HUES6 (cell line): ENCODE results near the gene TSEN2.

ENCODE experiments used
- H3K27ac ChIP-seq: 2 replicates; pipeline ENCODE4 v1.7.0; 2013; ENCODE audit warnings: low read depth, mild to moderate bottlenecking, low read length, inconsistent platforms
- H3K27me3 ChIP-seq: 2 replicates; pipeline ENCODE4 v1.6.1; 2013; ENCODE audit warnings: low read length; ENCODE audit not compliant: control insufficient read depth, insufficient read depth
- H3K36me3 ChIP-seq: 2 replicates; pipeline ENCODE4 v1.6.1; 2013; ENCODE audit warnings: low read length; ENCODE audit not compliant: control insufficient read depth, insufficient read depth
- H3K4me1 ChIP-seq: 2 replicates; pipeline ENCODE4 v1.6.1; 2013; ENCODE audit warnings: low read length; ENCODE audit not compliant: control insufficient read depth, insufficient read depth
- H3K4me3 ChIP-seq: 2 replicates; pipeline ENCODE4 v1.5.1; 2013; ENCODE audit warnings: low read depth, low read length
- H3K9ac ChIP-seq: one replicate; pipeline ENCODE4 v1.6.1; 2013; ENCODE audit warnings: mild to moderate bottlenecking, low read length
- H3K9me3 ChIP-seq: 2 replicates; pipeline ENCODE4 v1.6.1; 2013; ENCODE audit warnings: low read depth, low read length; ENCODE audit not compliant: control insufficient read depth, insufficient read depth

Gene TSEN2

DNA sequence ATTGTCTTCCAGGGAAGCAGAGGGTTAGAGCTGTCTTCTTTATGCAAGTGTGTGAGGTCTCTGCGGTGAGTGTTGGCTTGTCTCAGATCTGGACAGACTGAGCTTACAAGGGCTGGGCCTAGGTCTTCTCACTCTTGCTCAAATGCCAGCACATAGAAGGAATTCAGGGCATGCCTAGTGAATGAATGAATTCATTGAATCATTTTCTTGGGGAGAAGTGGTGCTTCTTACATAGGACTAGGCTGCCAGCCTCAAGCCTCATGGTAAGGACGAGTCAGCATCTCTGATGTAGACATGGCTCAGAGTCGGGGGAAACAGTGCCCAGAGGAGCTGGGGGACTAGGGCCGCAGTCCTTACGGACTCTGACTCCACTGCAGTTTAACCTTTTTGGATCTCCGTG, 89.9 kb downstream of the TSEN2 start:
- Histone ChIP-seq H3K4me1 (no peaks in the 10 kb centered on the region), H3K27me3 (no peaks in the 10 kb centered on the region), H3K9ac (no peak overlapping the region), H3K4me3 (no peak overlapping the region), H3K36me3 (peaks cover 93% of the 10 kb centered on the region), H3K9me3 (no peaks in the 10 kb centered on the region), H3K27ac (no peak overlapping the region)

DNA sequence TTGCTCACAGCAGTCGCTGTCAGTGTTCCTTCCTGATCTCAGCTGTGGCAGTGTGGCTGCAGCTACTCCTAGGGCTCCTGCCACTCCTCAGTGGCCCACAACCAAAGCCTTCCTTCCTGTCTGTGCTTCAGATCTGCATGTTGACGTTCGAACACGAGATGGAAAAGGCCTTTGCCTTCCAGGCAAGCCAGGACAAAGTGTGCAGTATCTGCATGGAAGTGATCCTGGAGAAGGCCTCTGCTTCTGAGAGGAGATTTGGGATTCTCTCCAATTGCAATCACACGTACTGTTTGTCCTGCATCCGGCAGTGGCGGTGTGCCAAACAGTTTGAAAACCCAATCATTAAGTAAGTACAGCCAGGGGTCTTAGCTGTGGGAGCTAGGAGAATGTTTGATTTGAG, 90.4 kb downstream of the TSEN2 start:
- no peak overlapping the region for H3K27ac ChIP-seq
- H3K9me3 ChIP-seq = no peaks in the 10 kb centered on the region
- no peak overlapping the region for H3K4me3 ChIP-seq
- H3K36me3 ChIP-seq = peaks cover 95% of the 10 kb centered on the region
- no peaks in the 10 kb centered on the region for H3K27me3 ChIP-seq
- no peaks in the 10 kb centered on the region for H3K4me1 ChIP-seq
- no peak overlapping the region for H3K9ac ChIP-seq

DNA sequence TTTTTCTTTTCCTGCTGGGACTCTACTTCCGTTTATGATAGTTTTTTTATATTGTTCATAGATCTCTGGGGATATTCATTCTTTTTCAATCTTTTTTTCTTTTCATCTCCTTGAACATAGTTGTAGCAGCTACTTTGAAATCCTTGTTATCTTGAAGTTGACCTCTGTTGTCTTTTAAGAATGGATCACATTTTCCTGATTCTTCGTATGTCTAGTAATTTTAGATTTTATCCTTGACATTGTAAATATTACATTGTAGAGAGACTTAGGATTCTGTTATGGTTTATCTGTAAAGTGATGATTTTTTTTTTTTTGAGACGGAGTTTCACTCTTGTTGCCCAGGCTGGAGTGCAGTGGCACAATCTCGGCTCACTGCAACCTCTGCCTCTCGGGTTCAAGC, 93.1 kb downstream of the TSEN2 start:
- Histone ChIP-seq H3K27ac (no peak overlapping the region), H3K4me3 (no peak overlapping the region), H3K9ac (no peak overlapping the region), H3K36me3 (peaks cover 93% of the 10 kb centered on the region), H3K4me1 (no peaks in the 10 kb centered on the region), H3K27me3 (no peaks in the 10 kb centered on the region), H3K9me3 (no peaks in the 10 kb centered on the region)

DNA sequence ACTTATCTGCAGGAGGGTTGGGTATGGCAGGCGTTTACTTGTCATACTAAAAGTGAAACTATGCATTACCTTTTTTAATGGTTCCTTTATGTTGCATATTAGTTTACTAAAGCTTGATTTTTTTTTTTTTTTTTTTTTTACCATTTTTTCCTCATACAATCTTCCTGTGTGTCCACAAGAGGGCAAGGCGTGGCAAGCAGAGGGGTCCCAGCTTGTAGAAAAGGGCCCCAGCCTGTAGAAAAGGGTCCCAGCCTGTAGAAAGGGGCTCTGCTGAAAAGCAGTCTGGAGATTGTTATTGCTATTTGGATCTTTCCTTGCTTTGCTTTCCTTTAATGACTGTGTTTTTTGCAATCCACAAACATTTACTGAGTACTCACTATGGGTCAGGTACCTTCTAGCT, 94.5 kb downstream of the TSEN2 start:
- H3K9me3 ChIP-seq = no peaks in the 10 kb centered on the region
- H3K27me3 ChIP-seq = no peaks in the 10 kb centered on the region
- peaks cover 94% of the 10 kb centered on the region for H3K36me3 ChIP-seq
- no peak overlapping the region for H3K27ac ChIP-seq
- H3K4me1 ChIP-seq = no peaks in the 10 kb centered on the region
- H3K4me3 ChIP-seq = no peak overlapping the region
- H3K9ac ChIP-seq = no peak overlapping the region

DNA sequence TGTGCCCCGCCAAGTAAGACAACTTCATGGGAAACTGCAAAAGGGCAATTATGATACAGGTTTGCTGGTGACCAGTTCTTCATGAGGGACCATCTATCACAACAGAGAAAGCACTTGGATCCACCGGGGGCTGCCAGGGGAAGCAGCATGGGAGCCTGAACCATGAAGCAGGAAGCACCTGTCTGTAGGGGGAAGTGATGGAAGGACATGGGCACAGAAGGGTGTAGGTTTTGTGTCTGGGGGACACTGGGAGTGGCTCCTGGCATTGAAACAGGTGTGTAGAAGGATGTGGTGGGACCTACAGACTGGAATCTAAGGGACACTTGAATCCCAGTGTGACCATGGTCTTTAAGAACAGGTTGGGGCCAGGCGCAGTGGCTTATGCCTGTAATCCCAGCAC, 95.2 kb downstream of the TSEN2 start:
- Histone ChIP-seq H3K36me3 (peaks cover 94% of the 10 kb centered on the region), H3K4me3 (no peak overlapping the region), H3K9me3 (no peaks in the 10 kb centered on the region), H3K27me3 (no peaks in the 10 kb centered on the region), H3K4me1 (no peaks in the 10 kb centered on the region), H3K27ac (no peak overlapping the region), H3K9ac (no peak overlapping the region)

DNA sequence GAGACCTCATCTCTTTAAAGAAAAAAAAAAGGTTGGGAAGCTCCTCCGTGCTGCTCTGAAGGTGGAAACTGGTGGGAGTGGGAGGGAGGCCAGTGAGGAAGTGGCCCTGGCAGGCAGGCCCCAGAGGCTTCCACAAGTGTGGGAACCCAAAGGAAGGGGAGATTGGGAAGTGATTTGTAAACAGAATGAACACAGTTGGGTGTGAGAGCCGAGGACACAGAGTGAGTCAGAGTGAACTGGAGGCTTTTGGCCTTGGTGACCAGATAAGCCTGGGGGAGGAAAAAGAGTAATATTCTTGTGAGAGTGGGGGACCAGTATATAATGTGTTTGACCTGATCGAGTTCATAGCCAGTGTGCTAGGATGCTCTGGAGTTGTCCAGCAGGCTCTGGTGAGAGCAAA, 95.6 kb downstream of the TSEN2 start:
- no peak overlapping the region for H3K9ac ChIP-seq
- H3K9me3 ChIP-seq = no peaks in the 10 kb centered on the region
- no peaks in the 10 kb centered on the region for H3K27me3 ChIP-seq
- H3K36me3 ChIP-seq = peaks cover 94% of the 10 kb centered on the region
- no peak overlapping the region for H3K4me3 ChIP-seq
- no peak overlapping the region for H3K27ac ChIP-seq
- no peaks in the 10 kb centered on the region for H3K4me1 ChIP-seq

DNA sequence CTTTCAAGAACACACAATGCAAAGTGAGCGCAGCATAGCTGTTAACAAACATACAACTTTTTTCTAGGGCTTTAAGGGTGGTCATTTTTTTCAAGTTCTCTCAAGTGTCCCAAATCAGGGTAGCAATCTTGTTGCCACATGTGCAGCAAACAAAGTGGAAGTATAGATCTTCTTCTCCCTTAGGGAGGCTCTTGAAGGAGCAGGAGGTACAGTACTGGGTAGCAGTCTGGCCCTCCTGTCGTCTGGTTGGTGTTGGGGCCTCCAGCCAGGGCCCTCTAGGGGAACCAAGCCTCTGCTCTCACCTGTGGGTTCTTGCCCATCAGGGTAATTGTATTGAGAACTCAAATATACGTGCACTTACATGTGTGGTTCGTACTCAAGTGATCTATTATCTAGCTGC, 98.5 kb downstream of the TSEN2 start:
- Histone ChIP-seq H3K4me1 (no peaks in the 10 kb centered on the region), H3K36me3 (peaks cover 94% of the 10 kb centered on the region), H3K4me3 (no peak overlapping the region), H3K9me3 (no peaks in the 10 kb centered on the region), H3K27me3 (no peaks in the 10 kb centered on the region), H3K9ac (no peak overlapping the region), H3K27ac (no peak overlapping the region)
